ENCODE results near the gene PKD2L1. TPM values are rescaled to one million over a fixed set of nuclear protein-coding genes. Genes with fewer than 3 reads are reported as not detected.

PKD2L1 gene
- total and polyA plus RNA-seq, 12 donors, result not detected

GRCh38 chr10:100327007-100327717, 2.9 kb downstream of the PKD2L1 start:
- Histone ChIP-seq H3K27me3 (peaks cover 0 to 69% (median 43%) of the 10 kb centered on the region in 7 donors), H3K36me3 (no peaks in the 10 kb centered on the region), H3K9me3 (no peaks in the 10 kb centered on the region), H3K27ac (no peak overlapping the region), H3K4me3 (no peak overlapping the region), H3K4me1 (peaks cover 0 to 13% (median 7%) of the 10 kb centered on the region in 9 donors)
- ATAC-seq, result peak; percentile 33 to 83 (median 64)
- intact Hi-C loops (cut with DNase I), result no loop called here
- 37 to 38% methylated on average over 8 of the region's 8 CpGs for WGBS, 2 donors
- TF ChIP-seq CTCF (IDR thresholded peaks at IDR 0.05), result no peak
- DNase-seq, result peak in 1 of 2 donors; percentile 26

- WGBS, 2 donors, result 48 to 50% methylated on average over 7 of the region's 7 CpGs
- no peaks in the 10 kb centered on the region for H3K36me3 ChIP-seq
- H3K9me3 ChIP-seq, result no peaks in the 10 kb centered on the region
- DNase-seq (no peak), ATAC-seq (no peak)
- no peak for TF ChIP-seq CTCF (IDR thresholded peaks at IDR 0.05)
- no peak overlapping the region for H3K4me3 ChIP-seq
- peaks cover 0 to 65% (median 35%) of the 10 kb centered on the region in 7 donors for H3K27me3 ChIP-seq
- intact Hi-C loops (cut with DNase I), result no loop called here
- no peak overlapping the region for H3K27ac ChIP-seq
- peaks cover 0 to 13% (median 7%) of the 10 kb centered on the region in 9 donors for H3K4me1 ChIP-seq
Observed at GRCh38 chr10:100325158-100325557, 4.9 kb downstream of the PKD2L1 start.

- ATAC-seq, result no peak
- intact Hi-C loops (cut with DNase I), result no loop called here
Observed at GRCh38 chr10:100319707-100320402, 10.2 kb downstream of the PKD2L1 start.

GRCh38 chr10:100318207-100318606, 11.8 kb downstream of the PKD2L1 start:
- no peaks in the 10 kb centered on the region for H3K36me3 ChIP-seq
- H3K4me1 ChIP-seq, result no peaks in the 10 kb centered on the region
- ATAC-seq (no peak), DNase-seq (no peak)
- peaks cover 0 to 78% (median 48%) of the 10 kb centered on the region in 7 donors for H3K27me3 ChIP-seq
- intact Hi-C loops (cut with DNase I), result no loop called here
- no peak overlapping the region for H3K27ac ChIP-seq
- 86% methylated on average over 4 of the region's 4 CpGs for WGBS, 2 donors
- no peaks in the 10 kb centered on the region for H3K9me3 ChIP-seq
- H3K4me3 ChIP-seq, result no peak overlapping the region
- no peak for TF ChIP-seq CTCF (IDR thresholded peaks at IDR 0.05)

More at GRCh38 chr10:100319707-100320402, 10.2 kb downstream of the PKD2L1 start:
- no peak overlapping the region for H3K4me3 ChIP-seq
- H3K27ac ChIP-seq, result no peak overlapping the region
- DNase-seq, result no peak
- peaks cover 0 to 75% (median 51%) of the 10 kb centered on the region in 7 donors for H3K27me3 ChIP-seq
- TF ChIP-seq CTCF (IDR thresholded peaks at IDR 0.05), result no peak
- no peaks in the 10 kb centered on the region for H3K9me3 ChIP-seq
- WGBS, 2 donors, result 79 to 84% methylated on average over 1 of the region's 1 CpG
- no peaks in the 10 kb centered on the region for H3K36me3 ChIP-seq
- no peaks in the 10 kb centered on the region for H3K4me1 ChIP-seq

All from heart right ventricle (tissue), 16 donors.